ENCODE data around the gene ZBTB24. TPM values are rescaled to one million over a fixed set of nuclear protein-coding genes. Genes with fewer than 3 reads are reported as not detected.
"Not testable (repeated sequence)": the region's sequence is repeated elsewhere in the genome, so short reads cannot be mapped to it uniquely, and the experiment has no call there.

Gene ZBTB24
- polyA plus RNA-seq, 1 experiment = 4.4 TPM

GRCh38 chr6:109466212-109466923 lies 16.7 kb downstream of the ZBTB24 start:
- no peak overlapping the region for H3K4me3 ChIP-seq (ENCODE audit: low read depth, low read length)
- H3K27ac ChIP-seq (ENCODE audit: low read depth, low read length) = no peak overlapping the region
- ChIA-PET POLR2A (no interaction called here), CTCF (no interaction called here)
- TF ChIP-seq CTCF (IDR thresholded peaks at IDR 0.05; ENCODE audit: low read depth, low read length) = no peak
- H3K9me3 ChIP-seq (ENCODE audit: control insufficient read depth, insufficient read depth, low read length) = no peaks in the 10 kb centered on the region
- DNase-seq (ENCODE audit: low read depth, low spot score) = no peak
- H3K27me3 ChIP-seq (ENCODE audit: control insufficient read depth, insufficient read depth, low read length) = no peaks in the 10 kb centered on the region

DNA sequence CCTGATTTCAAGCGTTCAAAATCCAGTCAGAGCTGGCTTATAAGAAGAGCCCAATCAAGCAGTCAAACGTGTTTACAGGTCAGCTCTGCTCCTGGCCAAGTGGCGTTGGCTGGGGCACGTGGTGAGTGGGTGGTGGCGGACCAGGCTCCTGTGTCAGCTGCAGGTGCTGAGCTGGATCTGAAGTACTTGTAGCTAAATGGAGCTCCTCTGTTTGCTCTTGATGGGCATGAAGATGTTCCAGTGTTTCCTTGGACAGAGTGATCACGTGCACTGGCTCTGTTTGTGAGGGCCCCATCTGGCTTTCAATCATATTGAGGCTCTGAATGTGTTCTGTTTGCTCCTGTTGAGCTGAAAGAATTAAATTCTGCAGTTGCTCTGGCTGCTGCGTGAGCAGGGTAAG lies 17.2 kb downstream of the ZBTB24 start:
- no peak for TF ChIP-seq CTCF (IDR thresholded peaks at IDR 0.05; ENCODE audit: low read depth, low read length)
- no peak overlapping the region for H3K27ac ChIP-seq (ENCODE audit: low read depth, low read length)
- ChIA-PET CTCF (no interaction called here), POLR2A (no interaction called here)
- no peaks in the 10 kb centered on the region for H3K9me3 ChIP-seq (ENCODE audit: control insufficient read depth, insufficient read depth, low read length)
- DNase-seq (ENCODE audit: low read depth, low spot score) = no peak
- H3K27me3 ChIP-seq (ENCODE audit: control insufficient read depth, insufficient read depth, low read length) = no peaks in the 10 kb centered on the region
- no peak overlapping the region for H3K4me3 ChIP-seq (ENCODE audit: low read depth, low read length)

GRCh38 chr6:109461733-109462526 lies 21.1 kb downstream of the ZBTB24 start:
- DNase-seq (ENCODE audit: low read depth, low spot score) = no peak
- TF ChIP-seq CTCF (IDR thresholded peaks at IDR 0.05; ENCODE audit: low read depth, low read length) = no peak
- Histone ChIP-seq H3K27ac (ENCODE audit: low read depth, low read length) (no peak overlapping the region), H3K27me3 (ENCODE audit: control insufficient read depth, insufficient read depth, low read length) (no peaks in the 10 kb centered on the region), H3K9me3 (ENCODE audit: control insufficient read depth, insufficient read depth, low read length) (no peaks in the 10 kb centered on the region), H3K4me3 (ENCODE audit: low read depth, low read length) (no peak overlapping the region)
- POLR2A ChIA-PET = no interaction called here
- CTCF ChIA-PET = interaction anchor here (1.5 kb wide), 1 partner anchor 577 kb away, joined by 4 read pairs; no protein-coding TSS in a partner anchor

DNA sequence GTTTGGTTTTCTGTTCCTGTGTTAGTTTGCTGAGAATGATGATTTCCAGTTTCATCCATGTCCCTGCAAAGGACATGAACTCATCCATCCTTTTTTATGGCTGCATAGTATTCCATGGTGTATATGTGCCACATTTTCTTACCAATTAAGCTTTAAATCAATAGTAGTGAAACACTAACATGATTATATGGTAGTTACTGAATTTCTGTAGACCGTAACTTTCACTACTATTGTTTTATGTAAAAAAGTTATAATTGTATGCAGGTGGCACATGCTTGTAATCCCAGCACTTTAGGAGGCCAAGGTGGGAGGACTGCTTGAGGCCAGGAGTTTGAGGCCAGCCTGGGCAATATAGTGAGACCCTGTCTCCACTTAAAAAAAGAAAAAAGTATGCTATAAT lies 21.8 kb downstream of the ZBTB24 start:
- H3K4me3 ChIP-seq (ENCODE audit: low read depth, low read length); DNase-seq (ENCODE audit: low read depth, low spot score); POLR2A ChIA-PET; H3K27me3 ChIP-seq (ENCODE audit: control insufficient read depth, insufficient read depth, low read length); H3K27ac ChIP-seq (ENCODE audit: low read depth, low read length); H3K9me3 ChIP-seq (ENCODE audit: control insufficient read depth, insufficient read depth, low read length): not testable (repeated sequence)
- CTCF ChIA-PET = interaction anchor here (1.5 kb wide), 1 partner anchor 578 kb away, joined by 4 read pairs; no protein-coding TSS in a partner anchor

- DNase-seq (ENCODE audit: low read depth, low spot score) = no peak
- no peak for TF ChIP-seq CTCF (IDR thresholded peaks at IDR 0.05; ENCODE audit: low read depth, low read length)
- Histone ChIP-seq H3K4me3 (ENCODE audit: low read depth, low read length) (no peak overlapping the region), H3K27ac (ENCODE audit: low read depth, low read length) (no peak overlapping the region), H3K9me3 (ENCODE audit: control insufficient read depth, insufficient read depth, low read length) (no peaks in the 10 kb centered on the region; the same call in 1 of the 2 replicates), H3K27me3 (ENCODE audit: control insufficient read depth, insufficient read depth, low read length) (no peaks in the 10 kb centered on the region)
- ChIA-PET CTCF (interaction anchor here (1.5 kb wide), 1 partner anchor 579 kb away, joined by 4 read pairs; no protein-coding TSS in a partner anchor), POLR2A (interaction anchor here (0.6 to 1.2 kb wide), 2 partner anchors 19 to 33 kb away, joined by 3 read pairs; partner anchors contain the start of gene SMPD2)
Measured at GRCh38 chr6:109460161-109460829, 22.7 kb downstream of the ZBTB24 start.
